HepG2 (cell line): ENCODE results near the gene CFAP61. TPM values are rescaled to one million over a fixed set of nuclear protein-coding genes. Genes with fewer than 3 reads are reported as not detected.

Source experiments
- ATAC-seq: fragments of 200-7000 bp; cut with Tn5 transposase; 3 replicates; pipeline ENCODE4 v1.9.1; 2020; ENCODE audit warnings: mild to moderate bottlenecking, moderate library complexity
- BruUV-seq: library from RNA; stranded (reverse); fragments of 400-500 nt; replicated peaks from 2 replicates; lab custom pipeline; 2021; lab: Mats Ljungman, UMichigan
- CTCF ChIA-PET: fragments of 300-600 bp; formaldehyde crosslinking; extraction: SDS; loops from one replicate; lab custom pipeline; 2021; ENCODE audit warnings: low total read pairs, inconsistent platforms, low intra/inter-chr PET ratio; lab: Yijun Ruan, JAX
- POLR2A ChIA-PET: fragments of 350-600 bp; sonication (Branson Sonifier 250); formaldehyde crosslinking; loops from one replicate; lab custom pipeline; 2020; ENCODE audit warnings: antibody characterized with exemption, inconsistent platforms; lab: Yijun Ruan, JAX
- DNase-seq: peaks from one replicate; pipeline ENCODE4 v3.0.0-alpha.2; 2015; ENCODE audit warnings: low spot score
- FAIRE-seq: peaks from 3 replicates; lab custom pipeline; 2011; peaks lifted over from hg19 to GRCh38; lab: Jason Lieb, UNC
- H2AFZ ChIP-seq: one replicate; pipeline ENCODE4 v1.6.1; 2011; ENCODE audit warnings: low read length, inconsistent platforms
- H3K27ac ChIP-seq: fragments of 300-600 bp; 3 replicates; pipeline ENCODE4 v1.8.0; 2011; ENCODE audit warnings: mixed run types, mild to moderate bottlenecking, mixed read lengths, low read length, inconsistent platforms; ENCODE audit not compliant: insufficient read depth; ENCODE audit errors: extremely low read length
- H3K27me3 ChIP-seq, 2 experiments: fragments of 200-600 bp in 1 of 2; 2 replicates in 1 of 2; 3 replicates in 1 of 2; pipeline versions ENCODE4 v1.6.0 to v1.8.0; 2011; ENCODE audit warnings: low read length in 2 of 2, mild to moderate bottlenecking in 2 of 2, moderate library complexity in 2 of 2, inconsistent platforms in 1 of 2; ENCODE audit not compliant: insufficient read depth in 2 of 2, control insufficient read depth in 1 of 2
- H3K36me3 ChIP-seq, 2 experiments: fragments of 200-600 bp in 1 of 2; replicated peaks in 1 of 2; 2 replicates in 1 of 2; 3 replicates in 1 of 2; pipeline versions ENCODE4 v1.5.1 to v1.8.0; 2011; ENCODE audit warnings: low read length in 2 of 2, inconsistent platforms in 1 of 2; ENCODE audit not compliant: insufficient read depth in 2 of 2, control insufficient read depth in 1 of 2
- H3K4me1 ChIP-seq: 2 replicates; pipeline ENCODE4 v1.5.1; 2012; ENCODE audit warnings: low read length, inconsistent platforms; ENCODE audit not compliant: insufficient read depth
- H3K4me2 ChIP-seq: 2 replicates; pipeline ENCODE4 v1.6.0; 2011; ENCODE audit warnings: low read depth, low read length, inconsistent platforms
- H3K4me3 ChIP-seq, 3 experiments: fragments of 200-600 bp in 1 of 3; sonication (generic), shearing (Covaris generic) in 1 of 3; replicated peaks in 1 of 3; 2 replicates each; pipeline ENCODE4 v1.5.1; 2011 to 2016; ENCODE audit warnings: low read length in 3 of 3, inconsistent platforms in 2 of 3, low read depth in 2 of 3, mild to moderate bottlenecking in 2 of 3, control low read depth in 1 of 3, mixed read lengths in 1 of 3; ENCODE audit not compliant: insufficient read depth in 1 of 3
- H3K79me2 ChIP-seq: one replicate; pipeline ENCODE4 v1.6.1; 2011; ENCODE audit warnings: low read length, inconsistent platforms; ENCODE audit not compliant: insufficient read depth
- H3K9ac ChIP-seq: 2 replicates; pipeline ENCODE4 v1.6.0; 2011; ENCODE audit warnings: mild to moderate bottlenecking, low read depth, low read length, inconsistent platforms; ENCODE audit not compliant: insufficient read depth
- H3K9me3 ChIP-seq: 2 replicates; pipeline ENCODE4 v1.5.1; 2012; ENCODE audit warnings: mild to moderate bottlenecking, low read length
- H4K20me1 ChIP-seq: 2 replicates; pipeline ENCODE4 v1.6.0; 2011; ENCODE audit warnings: inconsistent platforms, mild to moderate bottlenecking, low read length, moderate library complexity; ENCODE audit not compliant: insufficient read depth
- KLF6 ChIP-seq: IDR thresholded peaks from 2 replicates; pipeline ENCODE4 v1.8.0; 2016; ENCODE audit warnings: missing biosample characterization, missing genetic modification reagents
- RBAK ChIP-seq: sonication (generic); formaldehyde crosslinking; IDR thresholded peaks from 2 replicates; pipeline ENCODE4 v1.5.1; 2020; ENCODE audit warnings: mild to moderate bottlenecking, missing genetic modification reagents
- REXO4 ChIP-seq: sonication (generic); formaldehyde crosslinking; IDR thresholded peaks from 2 replicates; pipeline ENCODE4 v1.8.0; 2022; ENCODE audit warnings: missing genetic modification reagents, mild to moderate bottlenecking, borderline replicate concordance
- TP53 ChIP-seq: sonication (generic); formaldehyde crosslinking; conservative IDR thresholded peaks from 2 replicates; pipeline ENCODE4 v1.4.0; 2020; ENCODE audit warnings: missing genetic modification reagents
- ZNF317 ChIP-seq: sonication (generic); formaldehyde crosslinking; IDR thresholded peaks from 2 replicates; pipeline ENCODE4 v1.5.0; 2020; ENCODE audit warnings: mild to moderate bottlenecking, missing genetic modification reagents
- ZNF383 ChIP-seq: sonication (generic); formaldehyde crosslinking; IDR thresholded peaks from 2 replicates; pipeline ENCODE4 v1.4.0; 2020; ENCODE audit warnings: missing genetic modification reagents, mild to moderate bottlenecking, borderline replicate concordance
- ZSCAN21 ChIP-seq: sonication (generic); formaldehyde crosslinking; IDR thresholded peaks from 2 replicates; pipeline ENCODE4 v1.8.0; 2022; ENCODE audit warnings: mild to moderate bottlenecking, missing genetic modification reagents, moderate library complexity, borderline replicate concordance
- WGBS: methylation state at CpG from one replicate; pipeline ENCODE4 v1.1.6; 2017; ENCODE audit warnings: low lambda C conversion rate; 5-methylcytosine and 5-hydroxymethylcytosine counted together
- in situ Hi-C: cut with HindIII; loops from 2 replicates; pipeline ENCODE4 v1.10.0; 2017; ENCODE audit warnings: low pct_unique_long_range_greater_than_20kb; ENCODE audit not compliant: extremely low pct_ligation_motif_present
- intact Hi-C: fragments of 100-400 bp; cut with micrococcal nuclease; formaldehyde crosslinking; loops from one replicate; pipeline ENCODE4 v1.10.0; 2022; ENCODE audit not compliant: unreplicated experiment
- polyA plus RNA-seq, 8 experiments: library from polyadenylated mRNA; depleted of rRNA in 3 of 8; stranded (reverse) in 7 of 8; unstranded in 1 of 8; fragments of >200 nt; fragmentation: Illumina TruSeq in 4 of 8; extraction: Trizol in 4 of 8; gene quantifications; 2 replicates each; pipeline versions ENCODE4 v1.2.1 to v1.2.3, GENCODE V29; 2011 to 2016; ENCODE audit warnings: low read depth in 4 of 8, missing spikeins in 1 of 8, mixed read lengths in 1 of 8; ENCODE audit not compliant: insufficient read depth in 1 of 8
- total RNA-seq, 5 experiments: library from RNA; depleted of rRNA; stranded (reverse); fragments of >200 nt; fragmentation: Illumina TruSeq; extraction: Trizol; gene quantifications; 2 replicates each; pipeline ENCODE4 v1.2.3, GENCODE V29; 2016; ENCODE audit warnings: low read depth in 1 of 5
- TF ChIP-seq, protein P1 (sequence below): sonication (generic); formaldehyde crosslinking; IDR thresholded peaks from 2 replicates; pipeline ENCODE4 v1.9.0; 2022; ENCODE audit warnings: missing genetic modification reagents, mild to moderate bottlenecking, borderline replicate concordance

CFAP61 gene
- total and polyA plus RNA-seq, 2 of the 13 experiments (the other 11 are each of a cell fraction or from before 2014, with no cell fraction given) = 0.27 TPM; not detected in 1

DNA sequence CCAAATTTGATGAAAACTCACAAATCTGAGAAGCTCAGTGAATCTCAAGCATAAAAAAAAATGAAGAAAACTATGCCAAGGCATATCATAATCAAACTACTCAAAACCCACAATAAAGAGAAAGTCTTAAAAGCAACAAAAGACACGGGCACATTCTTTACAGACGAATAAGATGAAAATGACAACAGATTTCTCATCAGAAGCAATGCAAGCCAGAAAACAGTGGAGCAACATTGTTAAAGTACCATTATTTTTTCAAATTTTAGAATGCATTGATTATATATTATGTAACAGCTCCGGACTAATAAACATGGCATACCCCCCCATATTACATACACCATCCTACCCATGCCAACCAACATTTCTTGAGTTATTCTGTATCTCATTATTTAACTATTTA is 260.2 kb downstream of the CFAP61 start:
- 9% methylated on average over 3 of the region's 3 CpGs for WGBS
- Histone ChIP-seq H4K20me1 (no peaks in the 10 kb centered on the region), H3K9me3 (no peaks in the 10 kb centered on the region), H3K4me3 (no peak overlapping the region), H3K4me1 (no peaks in the 10 kb centered on the region), H3K9ac (no peak overlapping the region), H3K27ac (no peak overlapping the region), H2AFZ (no peak overlapping the region), H3K79me2 (no peaks in the 10 kb centered on the region), H3K36me3 (no peaks in the 10 kb centered on the region), H3K27me3 (peaks cover 2 to 19% of the 10 kb centered on the region in 2 experiments; a peak in 3 of 5 replicates), H3K4me2 (no peak overlapping the region)
- in situ Hi-C loops = no loop called here
- DNase-seq (no peak), FAIRE-seq (no peak), ATAC-seq (no peak)
- intact Hi-C loops = no loop called here
- ChIA-PET CTCF (no interaction called here), POLR2A (no interaction called here)
- BruUV-seq = no TSS peak
- no peak for TF ChIP-seq ZSCAN21 (CRISPR knock-in tag)
- no peak for TF ChIP-seq REXO4 (CRISPR knock-in tag)
- TF ChIP-seq, protein P1, sequence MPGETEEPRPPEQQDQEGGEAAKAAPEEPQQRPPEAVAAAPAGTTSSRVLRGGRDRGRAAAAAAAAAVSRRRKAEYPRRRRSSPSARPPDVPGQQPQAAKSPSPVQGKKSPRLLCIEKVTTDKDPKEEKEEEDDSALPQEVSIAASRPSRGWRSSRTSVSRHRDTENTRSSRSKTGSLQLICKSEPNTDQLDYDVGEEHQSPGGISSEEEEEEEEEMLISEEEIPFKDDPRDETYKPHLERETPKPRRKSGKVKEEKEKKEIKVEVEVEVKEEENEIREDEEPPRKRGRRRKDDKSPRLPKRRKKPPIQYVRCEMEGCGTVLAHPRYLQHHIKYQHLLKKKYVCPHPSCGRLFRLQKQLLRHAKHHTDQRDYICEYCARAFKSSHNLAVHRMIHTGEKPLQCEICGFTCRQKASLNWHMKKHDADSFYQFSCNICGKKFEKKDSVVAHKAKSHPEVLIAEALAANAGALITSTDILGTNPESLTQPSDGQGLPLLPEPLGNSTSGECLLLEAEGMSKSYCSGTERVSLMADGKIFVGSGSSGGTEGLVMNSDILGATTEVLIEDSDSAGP (CRISPR knock-in tag) = no peak
- TF ChIP-seq ZNF383 (CRISPR knock-in tag) = no peak
- peak; percentile 79 for TF ChIP-seq ZNF317 (CRISPR knock-in tag)
- TF ChIP-seq KLF6 (CRISPR knock-in tag) = no peak
- TF ChIP-seq TP53 (CRISPR knock-in tag) = no peak
- no peak for TF ChIP-seq RBAK (CRISPR knock-in tag)
